ENCODE measurements around the gene PRPF19.
A peak's percentile ranks its signal among the peaks of the same experiment; 100 is the strongest.

Gene PRPF19

DNA sequence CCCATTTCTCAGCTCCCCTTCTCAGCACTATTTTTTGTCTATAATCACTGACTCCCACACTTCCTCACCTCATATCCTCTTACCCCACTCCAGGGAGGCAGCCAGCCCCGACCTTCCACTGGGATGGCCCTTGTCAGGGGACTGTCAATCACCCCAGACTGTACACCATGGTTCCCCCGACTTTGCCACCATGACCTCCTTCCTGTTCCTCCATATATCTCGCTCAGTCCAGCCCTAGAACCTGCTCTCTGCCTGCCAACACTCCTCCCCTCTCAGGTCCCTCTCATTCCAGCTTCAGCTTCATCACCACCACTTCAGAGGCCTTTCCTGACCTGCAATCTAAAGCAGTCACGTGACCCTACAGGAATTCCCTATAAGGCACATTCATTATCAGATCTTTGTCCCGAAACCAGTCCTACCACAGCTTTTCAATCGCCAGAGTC, 16.5 kb downstream of the PRPF19 start:
- Mint-ChIP-seq H3K36me3 (peaks cover 2% of the 10 kb centered on the region), H3K27me3 (no peaks in the 10 kb centered on the region), H3K9me3 (ENCODE audit: low read depth) (no peaks in the 10 kb centered on the region), H3K27ac (peak overlapping the region; percentile 1), H3K4me3 (no peak overlapping the region), H3K4me1 (ENCODE audit: low read depth) (peaks cover 5% of the 10 kb centered on the region)

DNA sequence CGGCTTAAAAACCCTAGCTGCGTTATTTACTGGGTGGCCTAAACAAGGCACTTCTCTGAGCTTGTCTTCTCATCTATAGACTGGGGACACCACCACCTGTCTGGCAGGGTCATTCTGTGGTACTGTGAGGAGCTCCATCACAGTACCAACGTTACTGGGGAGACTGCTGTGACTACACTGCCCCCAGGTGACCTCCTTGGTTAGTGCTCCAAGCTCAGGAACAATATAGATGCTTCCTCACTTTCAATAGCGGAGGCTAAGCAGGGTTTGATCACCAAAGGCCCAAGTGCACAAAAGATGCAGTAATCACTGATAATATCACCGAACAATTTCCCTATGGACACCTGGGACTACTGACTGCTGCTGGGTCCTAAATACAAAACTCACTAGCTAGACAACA, 18.8 kb downstream of the PRPF19 start:
- peaks cover 5% of the 10 kb centered on the region for H3K4me1 Mint-ChIP-seq (ENCODE audit: low read depth)
- no peaks in the 10 kb centered on the region for H3K9me3 Mint-ChIP-seq (ENCODE audit: low read depth)
- no peaks in the 10 kb centered on the region for H3K27me3 Mint-ChIP-seq
- no peak overlapping the region for H3K27ac Mint-ChIP-seq
- no peak overlapping the region for H3K4me3 Mint-ChIP-seq
- H3K36me3 Mint-ChIP-seq: peaks cover 2% of the 10 kb centered on the region

DNA sequence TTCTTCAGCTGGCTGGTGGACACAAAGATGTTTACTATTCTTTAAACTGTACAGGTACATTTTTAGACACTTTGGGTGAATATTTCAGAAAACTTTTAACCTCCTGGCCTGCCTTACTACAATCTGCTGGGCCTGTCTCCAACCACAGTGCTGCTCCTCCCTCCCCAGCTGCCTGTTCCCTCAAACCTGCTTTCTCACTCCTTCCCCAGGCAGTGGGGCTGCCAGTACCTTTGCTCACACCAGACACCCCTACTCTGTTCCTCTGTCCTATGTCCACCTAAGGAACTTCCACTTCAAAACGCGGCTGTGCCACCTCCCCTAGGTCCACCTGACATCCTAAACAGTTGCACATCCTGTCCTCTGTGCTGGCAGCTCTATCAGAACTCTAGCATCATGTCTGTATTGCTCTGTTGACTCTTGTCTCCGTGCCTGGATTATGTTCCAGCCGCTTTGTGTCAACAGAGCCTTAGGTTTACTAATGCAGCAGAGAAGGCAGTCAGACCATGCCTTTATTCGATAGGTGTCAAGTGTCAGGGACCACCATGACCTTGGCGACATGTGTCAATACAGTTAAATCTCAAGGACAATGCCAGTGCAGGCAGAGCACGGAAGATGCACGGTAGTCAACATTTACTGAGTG, 25.6 kb downstream of the PRPF19 start:
- Mint-ChIP-seq H3K27ac (no peak overlapping the region), H3K4me1 (ENCODE audit: low read depth) (no peaks in the 10 kb centered on the region), H3K27me3 (no peaks in the 10 kb centered on the region)

GRCh38 chr11:60879971-60880588, 26.3 kb downstream of the PRPF19 start:
- Mint-ChIP-seq H3K36me3 (no peaks in the 10 kb centered on the region), H3K9me3 (ENCODE audit: low read depth) (no peaks in the 10 kb centered on the region), H3K27ac (no peak overlapping the region), H3K27me3 (no peaks in the 10 kb centered on the region), H3K4me1 (ENCODE audit: low read depth) (no peaks in the 10 kb centered on the region), H3K4me3 (no peak overlapping the region)

More for the DNA sequence above, 25.6 kb downstream of the PRPF19 start:
- no peak overlapping the region for H3K4me3 Mint-ChIP-seq
- H3K9me3 Mint-ChIP-seq (ENCODE audit: low read depth): no peaks in the 10 kb centered on the region
- H3K36me3 Mint-ChIP-seq: no peaks in the 10 kb centered on the region

- H3K27ac Mint-ChIP-seq: no peak overlapping the region
- no peaks in the 10 kb centered on the region for H3K27me3 Mint-ChIP-seq
- no peaks in the 10 kb centered on the region for H3K36me3 Mint-ChIP-seq
- no peaks in the 10 kb centered on the region for H3K4me1 Mint-ChIP-seq (ENCODE audit: low read depth)
- no peaks in the 10 kb centered on the region for H3K9me3 Mint-ChIP-seq (ENCODE audit: low read depth)
- H3K4me3 Mint-ChIP-seq: no peak overlapping the region
Observed at GRCh38 chr11:60879104-60879503, 27.3 kb downstream of the PRPF19 start.

DNA sequence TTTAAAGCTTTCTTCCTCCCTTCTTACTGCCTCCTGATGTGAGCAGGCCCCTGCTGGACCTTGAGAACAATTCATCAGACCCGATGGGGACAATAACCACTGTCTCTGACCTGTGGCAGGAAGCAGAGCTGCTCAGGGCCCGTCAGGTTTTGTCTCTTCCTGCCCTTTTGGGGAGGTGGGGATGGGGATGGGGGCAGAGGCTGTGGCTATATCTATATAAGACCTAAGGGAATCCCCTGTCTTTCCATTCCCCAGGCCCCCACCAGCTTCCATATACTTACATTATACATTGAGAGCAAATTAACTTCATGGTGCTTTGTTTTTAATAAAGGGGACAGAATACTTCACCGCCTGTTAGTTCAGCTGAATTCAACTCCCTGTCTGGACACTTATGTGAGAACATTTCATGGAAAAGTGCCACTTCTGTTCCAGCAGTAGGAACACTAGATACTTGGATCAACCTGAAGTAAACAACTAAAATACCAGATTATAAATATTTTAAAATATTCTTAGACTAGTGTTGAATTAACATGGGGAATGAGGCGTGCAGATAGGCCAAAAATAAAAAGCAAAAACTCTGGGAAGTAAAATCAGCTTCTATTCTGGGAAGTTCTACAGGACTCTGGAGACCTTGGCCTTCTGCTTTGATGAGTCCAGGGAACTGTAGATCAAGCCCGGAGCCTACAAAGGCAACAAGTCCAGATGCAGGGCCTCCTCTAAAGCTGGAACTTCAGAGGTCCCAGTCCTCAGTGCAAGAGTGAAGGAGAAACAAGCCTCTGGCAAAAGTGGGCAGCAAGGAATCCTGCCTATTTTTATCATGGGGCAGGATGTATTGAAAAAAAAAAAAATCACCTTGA, 27.9 kb downstream of the PRPF19 start:
- no peak overlapping the region for H3K27ac Mint-ChIP-seq
- H3K4me3 Mint-ChIP-seq: no peak overlapping the region
- no peaks in the 10 kb centered on the region for H3K9me3 Mint-ChIP-seq (ENCODE audit: low read depth)
- no peaks in the 10 kb centered on the region for H3K36me3 Mint-ChIP-seq
- H3K4me1 Mint-ChIP-seq (ENCODE audit: low read depth): peaks cover 3% of the 10 kb centered on the region
- no peaks in the 10 kb centered on the region for H3K27me3 Mint-ChIP-seq

GRCh38 chr11:60876168-60876485, 30.3 kb downstream of the PRPF19 start:
- H3K4me3 Mint-ChIP-seq: no peak overlapping the region
- H3K36me3 Mint-ChIP-seq: no peaks in the 10 kb centered on the region
- H3K4me1 Mint-ChIP-seq (ENCODE audit: low read depth): peaks cover 23% of the 10 kb centered on the region
- H3K27me3 Mint-ChIP-seq: no peaks in the 10 kb centered on the region
- no peak overlapping the region for H3K27ac Mint-ChIP-seq
- H3K9me3 Mint-ChIP-seq (ENCODE audit: low read depth): no peaks in the 10 kb centered on the region

- Mint-ChIP-seq H3K27me3 (no peaks in the 10 kb centered on the region), H3K4me3 (no peak overlapping the region), H3K9me3 (ENCODE audit: low read depth) (no peaks in the 10 kb centered on the region), H3K27ac (no peak overlapping the region), H3K36me3 (no peaks in the 10 kb centered on the region), H3K4me1 (ENCODE audit: low read depth) (peaks cover 28% of the 10 kb centered on the region)
Observed at GRCh38 chr11:60875366-60876167, 30.8 kb downstream of the PRPF19 start.

- Mint-ChIP-seq H3K27me3 (no peaks in the 10 kb centered on the region), H3K27ac (no peak overlapping the region), H3K36me3 (no peaks in the 10 kb centered on the region), H3K9me3 (ENCODE audit: low read depth) (no peaks in the 10 kb centered on the region), H3K4me3 (no peak overlapping the region), H3K4me1 (ENCODE audit: low read depth) (peaks cover 36% of the 10 kb centered on the region)
Observed at GRCh38 chr11:60874421-60875365, 31.7 kb downstream of the PRPF19 start.

- Mint-ChIP-seq H3K4me1 (ENCODE audit: low read depth) (peaks cover 45% of the 10 kb centered on the region), H3K36me3 (no peaks in the 10 kb centered on the region), H3K4me3 (no peak overlapping the region), H3K27me3 (no peaks in the 10 kb centered on the region), H3K27ac (no peak overlapping the region), H3K9me3 (ENCODE audit: low read depth) (no peaks in the 10 kb centered on the region)
Observed at GRCh38 chr11:60873533-60873932, 32.9 kb downstream of the PRPF19 start.

- Mint-ChIP-seq H3K27ac (peak overlapping the region; percentile 72), H3K4me3 (no peak overlapping the region), H3K27me3 (no peaks in the 10 kb centered on the region), H3K36me3 (no peaks in the 10 kb centered on the region), H3K9me3 (ENCODE audit: low read depth) (no peaks in the 10 kb centered on the region), H3K4me1 (ENCODE audit: low read depth) (peaks cover 48% of the 10 kb centered on the region)
Observed at GRCh38 chr11:60872961-60873524, 33.3 kb downstream of the PRPF19 start.

GRCh38 chr11:60872124-60872960, 34.0 kb downstream of the PRPF19 start:
- H3K27me3 Mint-ChIP-seq: no peaks in the 10 kb centered on the region
- peaks cover 48% of the 10 kb centered on the region for H3K4me1 Mint-ChIP-seq (ENCODE audit: low read depth)
- H3K4me3 Mint-ChIP-seq: no peak overlapping the region
- H3K9me3 Mint-ChIP-seq (ENCODE audit: low read depth): no peaks in the 10 kb centered on the region
- H3K27ac Mint-ChIP-seq: peak overlapping the region; percentile 22
- no peaks in the 10 kb centered on the region for H3K36me3 Mint-ChIP-seq

DNA sequence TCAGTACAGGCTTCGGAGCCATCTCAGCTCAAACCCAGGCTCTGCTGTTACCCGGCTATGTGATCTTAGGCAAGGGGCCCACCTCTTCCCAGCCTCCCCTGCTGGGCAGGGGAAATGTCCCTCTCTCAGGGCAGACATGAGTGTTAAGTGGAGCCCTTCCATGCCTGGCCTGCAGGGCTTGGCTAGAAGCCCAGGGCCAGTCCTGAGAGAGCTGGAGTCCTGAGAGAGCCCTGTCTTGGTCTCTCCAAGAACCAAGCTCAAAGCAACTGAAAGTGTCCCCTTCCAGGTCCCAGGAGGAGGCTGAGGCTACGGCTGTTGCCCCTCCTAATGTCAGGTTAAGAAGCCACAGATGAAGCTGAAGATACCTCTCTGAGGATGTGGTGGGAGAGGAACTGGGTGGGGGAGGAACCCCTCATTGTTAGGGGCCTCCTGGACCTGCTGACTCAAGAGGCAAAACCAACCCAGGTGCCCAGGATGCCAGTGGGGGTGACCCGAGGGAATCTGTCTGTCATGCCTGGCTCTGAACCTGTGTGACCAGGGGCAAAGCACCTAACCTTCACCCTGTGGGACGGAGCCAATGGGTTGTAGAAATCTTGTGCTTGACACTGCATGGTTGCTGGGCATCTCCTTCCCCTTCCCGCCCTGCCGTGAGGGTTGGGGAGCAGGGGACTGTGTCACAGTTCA, 34.9 kb downstream of the PRPF19 start:
- H3K9me3 Mint-ChIP-seq (ENCODE audit: low read depth): no peaks in the 10 kb centered on the region
- no peak overlapping the region for H3K4me3 Mint-ChIP-seq
- peaks cover 50% of the 10 kb centered on the region for H3K4me1 Mint-ChIP-seq (ENCODE audit: low read depth)
- H3K27me3 Mint-ChIP-seq: no peaks in the 10 kb centered on the region
- peak overlapping the region; percentile 22 for H3K27ac Mint-ChIP-seq
- no peaks in the 10 kb centered on the region for H3K36me3 Mint-ChIP-seq
